Suppressor macrophage treated with lipopolysaccharide for 1 hour (primary cell): Measurements from ENCODE around the gene IMPG1.
"Not testable (repeated sequence)": the region's sequence is repeated elsewhere in the genome, so short reads cannot be mapped to it uniquely, and the experiment has no call there.

ENCODE experiments used
- DNase-seq, 3 donors: peaks; one replicate each; pipeline ENCODE4 v3.0.0-alpha.2; 2020 to 2022

IMPG1 gene

GRCh38 chr6:75947935-75948334 is 124.5 kb downstream of the IMPG1 start:
- no peak for DNase-seq

- no peak for DNase-seq
Observed at GRCh38 chr6:75946146-75946831, 126.2 kb downstream of the IMPG1 start.

- DNase-seq = no peak
Observed at GRCh38 chr6:75943381-75943780, 129.1 kb downstream of the IMPG1 start.

GRCh38 chr6:75941509-75941908 is 131.0 kb downstream of the IMPG1 start:
- no peak for DNase-seq

GRCh38 chr6:75940564-75940963 is 131.9 kb downstream of the IMPG1 start:
- no peak for DNase-seq

- no peak for DNase-seq
Observed at GRCh38 chr6:75937846-75938245, 134.6 kb downstream of the IMPG1 start.

- DNase-seq = no peak
Observed at GRCh38 chr6:75936682-75937081, 135.8 kb downstream of the IMPG1 start.

GRCh38 chr6:75935473-75935793 is 137.0 kb downstream of the IMPG1 start:
- no peak for DNase-seq

- peak; percentile 66 to 75 (median 69) for DNase-seq
Observed at GRCh38 chr6:75934643-75935472, 137.6 kb downstream of the IMPG1 start.

- no peak for DNase-seq
Observed at GRCh38 chr6:75933387-75933975, 139.0 kb downstream of the IMPG1 start.

- DNase-seq = peak in 1 of 3 donors; percentile 5
Observed at GRCh38 chr6:75932067-75932466, 140.4 kb downstream of the IMPG1 start.

GRCh38 chr6:75931011-75931680 is 141.3 kb downstream of the IMPG1 start:
- DNase-seq = no peak

- DNase-seq = no peak
Observed at GRCh38 chr6:75926293-75927168, 145.9 kb downstream of the IMPG1 start.

- no peak for DNase-seq
Observed at GRCh38 chr6:75922226-75922625, 150.2 kb downstream of the IMPG1 start.

GRCh38 chr6:75913040-75913439 is 159.4 kb downstream of the IMPG1 start:
- no peak for DNase-seq

- no peak for DNase-seq
Observed at GRCh38 chr6:75907444-75907843, 165.0 kb downstream of the IMPG1 start.

GRCh38 chr6:75906871-75907270 is 165.6 kb downstream of the IMPG1 start:
- no peak for DNase-seq

GRCh38 chr6:75905129-75905528 is 167.3 kb downstream of the IMPG1 start:
- not testable (repeated sequence) for DNase-seq

GRCh38 chr6:75900216-75900615 is 172.2 kb downstream of the IMPG1 start:
- DNase-seq = not testable (repeated sequence)

- no peak for DNase-seq
Observed at GRCh38 chr6:75896526-75896925, 175.9 kb downstream of the IMPG1 start.

- DNase-seq = no peak
Observed at GRCh38 chr6:75893776-75894152, 178.7 kb downstream of the IMPG1 start.

- peak; percentile 57 to 73 (median 67) for DNase-seq
Observed at GRCh38 chr6:75893058-75893775, 179.2 kb downstream of the IMPG1 start.
